GM21786 (cell line): ENCODE results near the gene THRB.

Experiments used
- ATAC-seq: cut with Tn5 transposase; IDR thresholded peaks from one replicate; pipeline ENCODE4 v1.9.1; 2021; ENCODE audit not compliant: unreplicated experiment

The THRB gene

DNA sequence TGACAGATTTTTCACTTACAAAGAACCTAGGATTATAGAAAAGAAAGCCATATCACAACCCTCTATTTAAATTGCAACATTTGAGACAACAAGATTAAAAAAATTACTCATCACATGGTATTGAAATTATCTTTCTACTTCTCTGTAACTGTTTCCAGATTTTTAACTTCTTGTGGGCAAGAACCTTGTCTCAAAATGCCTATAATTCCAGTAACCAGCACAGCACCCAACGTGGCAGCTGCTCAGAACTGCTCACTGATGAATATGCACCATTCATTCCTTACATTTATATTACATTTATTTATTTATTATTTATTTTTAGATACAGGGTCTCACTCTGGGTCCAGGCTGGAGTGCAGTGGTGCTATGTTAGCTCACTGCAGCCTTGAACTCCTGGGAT, 216.1 kb downstream of the THRB start:
- no peak for ATAC-seq

DNA sequence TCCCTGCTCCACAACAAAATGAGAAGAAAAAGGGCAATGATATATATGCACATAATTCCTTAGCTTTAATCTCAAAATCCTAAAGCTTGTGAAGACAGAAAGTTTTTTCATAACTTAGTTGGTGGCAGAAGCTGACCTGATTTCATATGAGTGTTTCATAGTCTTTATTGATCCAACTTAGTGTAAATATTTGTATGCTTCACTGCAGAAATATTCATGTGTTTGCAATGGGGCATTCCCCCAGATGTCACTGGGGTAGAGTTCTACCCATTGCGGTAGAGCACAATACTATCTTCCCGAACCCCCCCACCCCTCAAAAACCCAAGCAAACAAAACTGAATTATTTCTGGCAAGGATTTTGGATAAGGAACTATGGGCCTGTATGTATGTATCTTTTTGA, 221.2 kb downstream of the THRB start:
- no peak for ATAC-seq

DNA sequence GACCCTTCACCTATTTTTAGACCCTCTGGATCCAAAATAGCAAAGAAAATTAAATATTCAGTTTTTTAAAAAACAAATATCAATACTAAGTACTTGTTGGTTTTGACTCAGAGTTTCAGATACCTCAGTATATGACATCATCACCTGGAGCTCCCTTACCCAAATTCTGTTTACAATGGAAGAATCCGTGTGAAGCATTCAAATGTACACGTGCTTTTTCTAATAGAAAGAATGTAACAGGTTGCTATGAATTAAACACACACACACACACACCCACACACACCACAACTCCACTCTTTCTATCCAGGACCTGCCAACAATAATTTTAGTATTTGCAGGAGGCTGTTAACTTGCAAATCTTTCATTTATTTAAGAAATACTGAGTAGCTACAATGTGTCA, 221.8 kb downstream of the THRB start:
- ATAC-seq: no peak

DNA sequence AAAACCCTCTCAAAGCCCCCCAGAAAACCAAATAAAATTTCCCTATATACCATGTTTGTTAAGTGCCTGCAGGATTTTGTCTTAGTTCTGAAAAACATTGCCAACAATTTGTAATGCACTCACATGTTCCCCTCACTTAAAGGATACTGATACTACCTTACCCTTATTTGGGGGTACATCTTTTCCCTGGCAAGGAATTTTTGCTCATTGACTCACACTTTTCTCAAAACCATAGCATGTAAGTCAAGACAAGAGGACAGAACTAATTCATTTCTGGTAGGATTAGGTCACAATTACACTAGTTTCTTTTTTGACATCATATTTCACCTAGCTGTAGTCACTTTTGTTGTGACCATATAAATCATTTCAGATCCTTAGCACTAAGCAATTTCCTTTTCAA, 222.2 kb downstream of the THRB start:
- ATAC-seq: no peak

DNA sequence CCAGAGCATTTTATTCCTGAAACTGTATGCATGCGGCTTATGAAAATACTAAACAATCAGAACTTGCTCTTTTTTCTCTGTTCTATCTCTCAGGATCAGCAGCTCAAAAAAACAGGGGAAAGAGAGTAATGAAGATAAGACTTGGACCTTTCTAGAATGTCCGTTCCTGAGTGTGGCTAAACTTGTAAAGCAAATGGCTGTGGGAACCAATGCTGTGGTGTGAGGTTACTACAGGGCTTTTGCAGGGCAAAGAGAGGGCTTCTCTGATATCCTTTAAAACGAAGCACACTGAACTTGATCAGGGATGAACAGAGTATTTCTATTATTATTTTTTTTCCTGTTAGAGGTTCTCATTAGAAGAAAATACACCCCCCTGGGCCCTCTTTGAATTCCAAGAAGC, 223.4 kb downstream of the THRB start:
- ATAC-seq: no peak

DNA sequence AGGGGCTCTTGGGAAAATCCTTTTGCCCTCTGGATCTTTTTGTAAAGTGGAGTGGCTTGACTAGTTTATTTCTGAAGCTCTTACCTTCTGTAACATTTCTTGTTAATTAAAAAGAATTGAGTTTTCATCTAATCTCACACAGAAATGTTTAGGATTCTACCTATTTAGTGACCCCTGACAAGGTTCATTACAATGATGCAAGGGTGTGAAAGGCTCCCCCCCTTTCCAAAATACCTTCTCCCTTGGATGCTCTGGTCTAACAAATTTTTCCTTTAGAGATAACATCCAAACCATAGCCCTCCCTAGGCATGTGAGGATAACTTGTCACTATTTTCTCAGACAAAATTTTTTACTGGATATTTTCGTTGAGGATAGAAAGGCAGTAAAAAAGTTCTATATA, 223.9 kb downstream of the THRB start:
- ATAC-seq: no peak

DNA sequence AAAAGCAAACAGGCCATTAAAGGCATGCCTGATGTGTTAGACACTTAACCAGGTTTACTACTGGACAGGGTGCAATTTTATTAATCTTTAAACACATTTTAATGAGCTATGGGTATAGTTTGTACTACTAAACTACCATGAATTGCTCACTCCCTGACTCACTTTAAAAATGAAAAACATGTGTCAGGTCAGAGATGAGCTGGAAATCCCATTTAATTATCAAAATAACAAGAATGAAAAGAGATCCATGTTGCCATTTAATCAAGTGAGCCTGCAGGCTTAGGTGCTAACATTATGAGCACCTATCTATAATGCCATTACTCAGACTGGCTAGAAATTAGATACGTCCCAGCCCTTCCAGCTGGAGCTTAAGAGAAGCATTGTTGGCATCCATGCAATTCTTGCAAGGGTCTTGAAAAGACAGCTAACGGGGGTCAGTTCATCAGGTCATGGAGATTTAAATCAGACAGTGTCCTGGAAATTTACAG, 224.4 kb downstream of the THRB start:
- ATAC-seq: no peak

DNA sequence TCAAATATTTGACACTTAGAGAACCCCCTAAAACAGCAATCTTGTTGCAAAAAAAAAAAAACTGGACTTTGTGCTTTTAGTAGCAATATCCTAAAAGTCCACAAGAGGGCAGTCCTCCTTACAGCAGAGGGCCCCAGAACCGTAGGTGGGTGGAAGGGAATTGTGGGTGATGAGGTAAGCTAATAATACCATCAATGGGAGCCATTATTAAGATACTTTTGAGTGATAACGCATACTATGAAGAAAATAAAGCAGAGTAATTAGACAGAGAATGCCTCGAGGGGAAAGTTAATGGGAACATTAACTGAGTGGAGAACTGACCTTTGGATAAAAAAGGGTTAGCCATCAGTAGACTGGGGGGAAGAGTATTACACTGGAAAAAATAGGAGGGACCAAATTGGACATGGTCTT, 229.9 kb downstream of the THRB start:
- ATAC-seq: peak; percentile 81

DNA sequence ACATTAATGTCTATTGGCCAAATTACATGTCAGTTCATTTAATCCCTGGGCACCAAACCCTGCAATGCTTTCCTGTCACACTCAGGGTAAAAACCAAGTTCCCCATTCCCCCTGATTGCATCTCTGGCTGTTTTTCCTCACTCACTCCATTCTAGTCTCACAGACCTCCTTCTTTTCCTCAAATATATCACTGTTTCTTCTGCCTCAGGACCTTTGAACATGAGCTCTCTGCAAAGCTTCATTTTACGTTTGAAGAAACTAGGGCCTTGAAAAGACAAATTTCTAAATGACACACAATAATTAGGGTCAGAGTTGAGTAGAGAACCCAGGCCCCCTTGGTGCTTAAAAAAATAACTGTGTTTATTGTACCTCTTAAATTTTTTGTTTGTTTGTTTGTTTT, 230.6 kb downstream of the THRB start:
- no peak for ATAC-seq

DNA sequence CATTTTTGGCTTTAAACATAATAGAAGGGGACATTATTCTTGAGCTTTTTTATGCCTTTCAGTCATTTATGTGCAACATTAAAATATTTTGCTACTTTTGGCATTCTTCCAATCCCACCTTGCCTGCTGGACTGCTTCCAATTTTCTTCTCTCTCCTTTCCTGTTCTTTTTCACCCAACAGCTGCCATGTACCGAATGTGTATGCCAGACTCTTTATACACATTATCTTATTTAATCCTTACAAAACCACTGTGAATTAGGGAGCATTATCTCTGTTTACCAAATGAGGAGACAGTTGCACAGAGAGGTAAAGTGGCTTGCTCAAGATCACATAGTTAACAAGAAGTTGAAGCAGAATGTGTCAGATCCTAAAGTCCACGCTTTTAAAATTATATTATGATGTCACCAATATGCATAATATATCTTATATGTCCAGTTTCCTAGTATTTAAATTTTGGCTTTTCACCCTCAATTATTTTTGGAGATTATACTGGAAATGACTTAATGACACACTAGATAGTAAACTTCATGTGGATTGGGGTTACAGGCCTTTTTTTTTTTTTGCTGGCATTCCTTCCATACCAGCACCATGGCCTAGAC, 231.5 kb downstream of the THRB start:
- no peak for ATAC-seq

DNA sequence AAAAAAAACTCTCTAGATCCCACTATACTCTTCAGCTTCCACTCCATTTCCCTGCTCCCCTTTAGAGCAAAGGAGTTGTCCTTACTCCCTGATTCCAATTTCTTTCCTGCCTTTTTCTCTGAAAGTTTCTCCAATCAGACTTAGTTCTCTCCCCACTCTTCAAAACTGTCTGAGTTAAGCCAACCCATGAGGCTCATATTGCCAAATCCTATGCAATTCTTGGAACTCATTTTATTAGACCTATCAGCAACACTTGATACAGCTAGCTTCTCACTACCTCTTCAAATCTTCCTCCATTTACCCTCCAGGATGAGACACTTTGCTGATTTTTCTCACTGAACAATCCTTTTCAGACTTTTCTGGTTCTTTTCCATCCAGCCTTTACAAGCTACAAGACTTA, 233.1 kb downstream of the THRB start:
- ATAC-seq: no peak

DNA sequence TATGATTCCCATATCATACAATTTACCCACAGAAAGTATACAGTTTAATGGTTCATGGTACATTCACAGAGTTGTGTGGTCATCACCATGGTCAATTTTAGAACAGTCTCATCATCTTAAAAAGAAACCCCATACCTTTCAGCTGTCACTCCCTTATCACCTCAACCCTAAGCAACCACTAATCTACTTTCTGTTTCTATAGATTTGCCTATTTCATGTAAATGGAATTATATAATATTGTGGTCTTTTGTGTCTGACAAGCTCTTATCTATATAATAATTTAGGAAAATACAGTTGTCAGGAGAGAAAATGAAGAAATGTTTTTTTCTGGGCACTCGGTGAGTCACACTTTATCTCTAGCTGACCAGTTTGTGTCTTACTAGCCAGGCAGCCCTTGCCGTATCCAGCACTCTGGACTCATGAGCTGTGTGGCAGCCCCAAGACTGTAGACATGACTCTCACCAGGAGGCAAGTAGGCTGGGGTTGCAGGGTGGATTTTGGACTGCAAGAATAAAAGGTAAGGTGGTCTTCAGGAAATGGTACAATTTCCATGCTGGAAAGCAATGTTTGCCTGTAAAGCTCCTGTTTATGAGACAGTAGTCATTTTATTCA, 234.6 kb downstream of the THRB start:
- no peak for ATAC-seq

DNA sequence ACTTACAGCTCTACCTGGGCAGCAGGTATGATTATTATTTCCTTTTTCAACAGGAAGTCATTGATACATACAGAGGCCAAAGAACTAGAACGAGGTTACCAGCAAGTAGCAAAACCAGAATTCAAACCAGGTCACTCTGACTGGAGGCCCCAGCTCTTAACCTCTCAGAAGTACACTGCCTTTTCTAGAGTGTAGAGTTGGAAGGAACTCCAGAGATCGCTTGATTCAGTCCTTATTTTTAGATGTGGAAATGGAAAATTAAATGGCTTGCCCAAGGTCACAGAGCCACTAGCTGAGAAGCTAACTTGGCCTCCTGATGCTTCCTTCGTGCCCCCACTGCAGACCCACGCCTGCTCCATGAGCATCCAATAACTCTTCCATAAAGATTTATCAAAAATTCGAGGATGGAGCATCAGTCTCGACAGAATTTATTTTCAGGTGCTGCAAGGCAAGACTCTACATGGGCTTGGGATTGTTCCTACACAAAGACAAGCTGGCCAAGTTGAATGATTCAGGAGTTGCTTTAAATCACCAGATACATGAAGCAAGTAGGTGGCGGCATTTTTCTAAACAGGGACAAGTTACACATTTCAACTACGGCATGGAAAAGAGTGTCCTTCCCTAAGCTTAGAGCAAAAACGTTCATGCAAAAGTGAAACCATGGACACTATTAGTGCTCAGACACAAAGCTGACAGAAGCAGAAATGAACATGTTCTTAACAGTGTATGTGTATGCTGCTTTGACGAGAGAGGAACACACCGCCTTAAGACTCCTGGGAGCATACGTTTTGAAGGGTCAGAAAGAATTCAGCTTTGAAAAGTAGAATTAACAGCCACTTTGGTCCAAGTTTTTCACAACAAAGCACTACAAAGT, 235.7 kb downstream of the THRB start:
- no peak for ATAC-seq

DNA sequence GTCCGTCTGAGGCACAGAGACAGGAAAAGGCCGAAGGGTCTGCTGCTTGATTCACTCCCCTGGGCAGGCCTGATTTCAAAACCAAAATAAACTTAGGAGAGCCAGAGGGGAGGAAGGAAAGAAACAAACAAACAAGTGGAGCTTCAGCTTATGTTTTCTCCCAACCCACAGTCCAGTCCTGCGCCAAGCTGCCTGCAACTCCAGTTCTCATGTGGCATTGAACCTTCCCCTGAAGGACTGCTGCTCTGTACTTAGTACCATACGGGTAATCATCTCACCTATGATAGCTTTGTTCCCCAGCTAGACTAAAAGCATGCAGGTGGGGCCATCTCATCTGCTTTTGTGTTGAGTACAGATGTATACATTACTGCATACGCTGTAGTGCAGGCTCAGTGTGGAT, 236.4 kb downstream of the THRB start:
- no peak for ATAC-seq

DNA sequence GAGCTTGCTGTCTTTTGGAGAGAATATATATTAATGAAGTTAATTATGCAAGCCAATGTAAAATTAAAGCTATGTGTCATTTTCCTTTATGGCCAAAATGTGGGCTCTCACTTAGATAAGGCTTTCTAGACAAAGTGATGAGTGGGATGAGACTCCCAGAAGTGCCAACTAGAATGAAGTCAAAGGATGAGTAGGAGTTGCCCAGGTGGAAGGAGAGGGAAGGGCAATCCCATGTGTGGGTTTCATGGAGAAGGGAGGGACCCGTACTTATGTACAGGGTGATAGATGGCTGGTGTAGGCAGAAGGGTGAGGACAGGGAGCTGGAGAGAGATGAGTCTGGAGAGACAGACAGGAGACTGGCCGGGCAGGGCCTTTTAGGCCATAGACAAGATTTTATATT, 239.2 kb downstream of the THRB start:
- no peak for ATAC-seq

DNA sequence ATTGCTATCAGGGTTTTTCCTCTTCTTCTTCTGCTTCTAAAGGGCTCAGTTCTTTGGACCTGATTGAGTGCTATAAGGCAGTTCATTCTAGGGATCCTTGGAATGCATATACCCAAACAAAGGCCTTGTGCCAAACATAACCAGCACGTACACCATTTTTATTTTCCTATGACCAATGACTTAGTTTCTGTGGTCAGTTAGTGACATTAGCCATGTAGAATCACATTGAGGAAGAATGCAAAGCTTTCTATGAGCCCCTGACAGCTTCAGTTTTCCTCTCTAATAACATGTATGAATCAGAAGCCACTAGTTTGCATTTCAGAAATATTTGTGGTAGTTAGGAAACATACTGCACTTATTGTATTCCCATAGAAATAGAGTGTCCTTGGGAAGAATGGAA, 240.0 kb downstream of the THRB start:
- no peak for ATAC-seq

DNA sequence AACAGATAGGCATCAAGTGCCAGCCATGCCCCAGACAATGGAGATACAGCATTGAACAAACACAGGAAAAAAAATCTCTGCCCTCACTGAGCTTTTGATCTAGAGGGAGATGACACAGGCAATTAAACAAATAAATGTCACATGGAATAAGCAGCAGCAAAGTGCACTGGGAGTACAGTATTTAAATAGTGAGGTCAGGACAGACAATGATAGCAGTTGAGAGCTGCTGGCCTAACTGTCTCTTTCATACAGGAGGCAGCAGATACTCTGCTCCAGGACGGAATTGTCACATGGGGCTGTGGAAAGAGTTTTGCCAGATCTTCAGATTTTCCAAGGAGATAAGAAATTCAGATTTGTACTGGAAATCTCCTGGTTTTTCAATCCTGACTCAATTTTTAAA, 241.3 kb downstream of the THRB start:
- no peak for ATAC-seq

DNA sequence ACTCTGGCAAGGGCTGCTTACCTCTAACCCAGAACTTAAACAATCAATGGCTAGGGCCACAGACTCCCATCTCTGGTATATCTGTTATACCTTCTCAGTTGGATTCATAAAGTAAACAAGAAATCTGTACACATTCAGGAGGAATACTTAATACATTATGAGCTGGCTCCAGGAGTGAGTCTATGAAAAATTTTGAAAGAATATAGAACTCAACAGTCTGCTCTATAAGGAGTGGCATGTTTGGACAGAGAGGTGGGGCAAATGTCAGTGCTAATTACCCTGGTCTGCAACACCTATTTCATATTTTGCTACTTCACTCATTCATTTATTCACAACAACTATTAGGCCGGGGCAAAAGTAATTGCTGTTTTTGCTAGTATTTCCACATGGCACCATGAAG, 245.1 kb downstream of the THRB start:
- ATAC-seq: no peak

DNA sequence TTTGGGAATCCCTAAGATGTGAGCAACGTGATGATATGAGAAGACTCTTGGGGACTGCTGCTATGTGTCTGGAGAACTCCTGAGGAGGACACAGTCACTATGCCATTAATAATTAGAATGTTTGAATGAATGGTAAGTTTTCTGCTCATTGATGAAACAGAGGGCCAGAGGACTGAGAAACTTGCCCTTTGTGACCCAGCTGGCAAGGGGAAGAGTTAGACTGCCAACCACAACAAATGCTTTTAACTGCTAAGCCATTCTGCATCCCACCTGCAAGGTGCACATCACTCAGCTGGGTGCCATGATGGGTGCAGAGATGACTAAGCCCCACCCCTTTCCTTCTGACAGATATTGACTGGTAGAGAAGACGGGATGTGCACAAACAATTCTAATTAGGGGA, 249.6 kb downstream of the THRB start:
- no peak for ATAC-seq

DNA sequence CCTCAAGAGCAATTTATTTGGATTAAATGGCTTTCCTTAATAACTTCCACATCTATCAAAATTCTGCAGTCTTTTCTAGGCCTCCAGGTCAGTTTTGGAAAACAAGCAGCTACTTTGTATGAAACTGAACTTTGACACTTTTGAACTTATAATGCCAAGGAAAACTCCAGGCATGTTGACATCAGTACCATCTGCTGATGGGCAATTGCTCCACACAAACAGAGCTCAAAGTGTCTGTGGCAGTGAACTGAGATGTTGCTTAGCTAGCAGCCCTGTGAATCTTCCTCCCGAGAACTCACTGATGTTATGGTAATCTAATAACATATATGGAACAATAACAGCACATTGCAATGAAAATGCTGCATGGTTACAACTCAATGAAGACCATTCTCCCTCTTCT, 250.2 kb downstream of the THRB start:
- no peak for ATAC-seq

DNA sequence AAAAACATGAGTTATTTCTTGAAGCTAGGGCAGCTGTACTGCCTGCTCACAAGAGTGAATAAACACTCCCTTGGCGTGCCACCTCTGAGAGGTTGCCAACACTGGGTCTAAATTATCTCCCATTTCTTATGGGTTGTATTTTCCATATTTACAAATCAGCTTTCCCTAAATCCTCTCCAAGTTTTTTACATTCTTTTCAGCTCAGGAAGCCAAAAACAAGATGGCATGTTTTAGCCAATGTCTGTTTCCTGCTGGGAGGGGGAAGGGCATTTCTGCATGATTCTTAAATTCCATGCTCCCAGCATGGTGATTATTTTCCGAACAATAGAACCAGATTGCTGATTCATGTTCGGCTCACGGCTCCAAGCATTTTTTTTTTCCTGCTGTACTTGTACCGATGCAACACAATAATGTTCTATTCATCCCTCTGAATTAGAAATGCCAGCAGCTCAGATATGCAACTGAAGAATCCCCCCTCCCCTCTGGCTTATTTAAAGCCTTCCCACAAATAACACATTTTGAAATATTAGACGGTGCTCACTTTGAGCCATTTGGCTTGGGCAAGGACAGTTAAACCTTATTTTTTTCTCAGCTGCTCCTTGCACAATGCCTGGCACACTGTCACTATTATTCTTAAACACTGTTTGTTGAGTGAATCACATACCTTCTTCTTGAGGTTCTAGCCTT, 252.5 kb downstream of the THRB start:
- ATAC-seq: no peak

DNA sequence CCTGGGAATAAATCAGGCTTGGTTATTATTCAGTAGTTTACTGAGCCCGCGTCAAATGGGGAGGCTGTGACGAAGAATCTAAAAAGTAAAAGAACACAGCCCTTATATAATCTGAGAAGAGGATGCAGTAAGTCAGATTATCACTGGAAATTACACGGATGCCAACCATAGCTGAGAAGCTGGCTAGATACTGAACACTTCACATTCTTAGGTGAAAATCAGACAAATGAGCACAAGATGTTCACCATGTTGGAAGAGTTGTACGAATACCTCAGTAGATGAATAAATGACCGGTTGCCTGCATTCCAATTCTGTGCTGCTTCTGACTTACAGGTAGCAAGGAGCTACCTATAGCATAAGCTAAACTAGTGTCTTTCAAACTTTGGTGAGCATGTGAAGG, 254.3 kb downstream of the THRB start:
- no peak for ATAC-seq
